C4-2B (cell line): Measurements from ENCODE around the gene AIPL1.

ENCODE experiments used
- H3K27ac ChIP-seq: fragments of 450-650 bp; 2 replicates; pipeline ENCODE4 v1.5.1; 2017
- CTCF ChIP-seq: fragments of 450-650 bp; conservative IDR thresholded peaks from 2 replicates; pipeline ENCODE4 v1.5.1; 2017; ENCODE audit warnings: mild to moderate bottlenecking
- ZFX ChIP-seq: fragments of 450-650 bp; IDR thresholded peaks from 2 replicates; pipeline ENCODE4 v1.6.1; 2017

The AIPL1 gene

GRCh38 chr17:6386041-6386630, 48.8 kb downstream of the AIPL1 start:
- H3K27ac ChIP-seq, result no peak overlapping the region
- no peak for TF ChIP-seq ZFX
- TF ChIP-seq CTCF, result no peak

GRCh38 chr17:6384481-6384880, 50.4 kb downstream of the AIPL1 start:
- TF ChIP-seq CTCF (no peak), ZFX (no peak)
- H3K27ac ChIP-seq, result no peak overlapping the region

- no peak overlapping the region for H3K27ac ChIP-seq
Observed at GRCh38 chr17:6381526-6382465, 53.1 kb downstream of the AIPL1 start.

GRCh38 chr17:6380915-6381438, 53.9 kb downstream of the AIPL1 start:
- no peak for TF ChIP-seq ZFX
- TF ChIP-seq CTCF, result no peak
- no peak overlapping the region for H3K27ac ChIP-seq

More at GRCh38 chr17:6381526-6382465, 53.1 kb downstream of the AIPL1 start:
- TF ChIP-seq ZFX (no peak), CTCF (no peak)

- TF ChIP-seq ZFX (no peak), CTCF (no peak)
- H3K27ac ChIP-seq, result no peak overlapping the region
Observed at GRCh38 chr17:6377906-6378305, 57.0 kb downstream of the AIPL1 start.

- no peak overlapping the region for H3K27ac ChIP-seq
- TF ChIP-seq CTCF (no peak), ZFX (no peak)
Observed at GRCh38 chr17:6376931-6377361, 58.0 kb downstream of the AIPL1 start.

- H3K27ac ChIP-seq, result no peak overlapping the region
- TF ChIP-seq ZFX (no peak), CTCF (no peak)
Observed at GRCh38 chr17:6374761-6375312, 60.1 kb downstream of the AIPL1 start.
